HG02852 (cell line): ENCODE data around the gene FOSL2.

Source experiments
- ATAC-seq: cut with Tn5 transposase; IDR thresholded peaks from one replicate; pipeline ENCODE4 v1.9.1; 2021; ENCODE audit warnings: mild to moderate bottlenecking, moderate library complexity; ENCODE audit not compliant: unreplicated experiment

Gene FOSL2

DNA sequence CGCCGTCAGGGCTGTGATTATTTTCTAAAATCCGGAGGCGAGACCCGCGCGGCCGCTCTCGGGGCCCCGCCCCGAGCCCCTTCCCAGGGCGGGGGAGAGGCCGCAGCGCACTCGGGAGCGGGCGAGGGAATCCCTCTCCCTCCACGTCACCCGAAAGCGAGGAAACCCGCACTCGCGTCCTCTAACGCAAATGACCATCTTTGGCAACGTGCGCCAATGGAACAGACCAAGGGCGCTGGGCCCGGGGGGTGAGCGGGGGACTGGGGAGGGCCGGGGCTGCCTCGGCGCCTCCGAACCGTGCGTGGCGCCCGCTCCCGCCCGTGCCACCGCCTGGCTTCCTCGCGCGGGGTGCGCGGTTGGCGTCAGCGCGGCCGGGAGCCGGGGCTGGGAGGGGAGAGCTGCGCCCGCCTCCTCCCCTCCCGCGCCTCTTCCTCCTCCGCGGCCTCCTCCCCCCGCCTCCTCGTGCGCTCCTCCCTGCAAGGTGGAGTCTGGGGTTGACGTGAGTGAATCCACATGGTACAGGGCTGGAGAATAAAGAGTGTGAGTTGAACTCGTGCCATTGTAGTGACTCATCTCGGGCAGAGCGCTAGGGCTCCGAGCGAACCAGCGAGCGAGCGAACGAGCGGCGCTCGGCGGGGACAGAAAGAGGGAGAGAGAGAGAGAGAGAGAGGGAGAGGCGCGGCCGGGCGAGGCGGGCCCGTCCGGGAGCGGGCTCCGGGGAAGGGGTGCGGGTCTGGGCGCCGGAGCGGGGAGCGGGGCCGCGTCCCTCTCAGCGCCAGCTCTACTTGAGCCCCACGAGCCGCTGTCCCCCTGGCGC is at the start of gene FOSL2:
Gene FOSL2 (plus strand): TSS at position 562 of the 817 bp plus-strand sequence. CDS start 863 bp downstream, outside the sequence.
- peak; percentile 79 for ATAC-seq

DNA sequence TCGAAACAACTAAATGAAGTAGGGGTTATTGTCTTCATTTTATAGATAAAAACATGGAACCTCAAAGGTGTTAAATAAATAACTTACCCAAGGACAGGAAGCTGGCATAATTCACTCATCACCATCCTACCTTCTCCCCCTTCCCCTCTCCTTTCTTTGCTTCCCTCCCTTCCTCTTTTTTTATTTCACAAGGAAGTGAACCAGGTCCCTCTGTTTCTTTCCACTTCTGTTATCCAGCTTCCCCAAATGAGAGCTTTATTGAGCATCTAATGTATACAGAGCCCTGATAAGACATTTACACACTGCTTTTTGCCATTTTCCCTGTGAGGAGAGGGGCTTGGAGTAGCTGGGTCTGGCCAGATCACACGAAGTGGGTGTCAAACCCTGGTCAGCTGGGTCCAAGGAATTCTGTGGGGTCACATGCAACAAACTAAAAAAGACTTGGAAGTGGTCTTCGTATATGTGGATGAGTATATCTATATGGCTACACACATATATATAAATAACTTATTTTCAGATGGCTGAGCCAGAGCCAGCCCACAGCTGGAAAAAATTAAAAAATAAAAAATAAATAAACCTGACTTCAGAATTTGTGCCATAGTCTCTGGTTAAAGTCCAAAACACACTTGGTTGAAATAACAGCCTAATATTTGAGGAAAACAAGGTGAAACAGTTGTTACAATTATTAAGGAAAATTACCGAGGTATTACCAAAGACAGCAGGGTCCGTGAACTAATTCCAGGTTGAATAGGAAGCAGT is 49.3 kb upstream of the FOSL2 start:
- ATAC-seq: no peak

- no peak for ATAC-seq
Measured at GRCh38 chr2:28343971-28344715, 48.5 kb upstream of the FOSL2 start.

GRCh38 chr2:28344756-28345373 is 47.8 kb upstream of the FOSL2 start:
- no peak for ATAC-seq

- ATAC-seq: no peak
Measured at GRCh38 chr2:28345619-28346018, 47.0 kb upstream of the FOSL2 start.

DNA sequence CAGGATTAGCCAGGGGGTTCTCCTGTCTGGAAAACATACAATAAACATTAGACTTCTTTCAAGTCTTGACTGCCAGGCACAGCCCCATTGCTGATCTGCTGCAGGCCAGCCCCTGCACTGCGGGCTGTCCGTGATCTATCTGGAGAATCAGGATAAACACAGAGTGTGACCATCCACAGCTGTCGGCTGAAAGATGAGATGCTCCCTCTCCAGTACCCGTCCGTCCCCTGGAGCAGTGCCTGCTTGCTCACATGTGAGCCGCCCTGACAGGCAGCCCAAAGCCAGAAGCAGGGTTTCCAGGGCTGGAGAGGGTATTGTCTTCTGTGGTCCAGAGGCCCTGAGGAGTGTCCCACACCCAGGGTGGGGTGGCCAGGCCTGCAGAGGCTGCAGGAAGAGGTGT is 46.1 kb upstream of the FOSL2 start:
- ATAC-seq: no peak

- ATAC-seq: no peak
Measured at GRCh38 chr2:28347193-28347592, 45.5 kb upstream of the FOSL2 start.

GRCh38 chr2:28347596-28347995 is 45.1 kb upstream of the FOSL2 start:
- ATAC-seq: no peak

- no peak for ATAC-seq
Measured at GRCh38 chr2:28348149-28348567, 44.5 kb upstream of the FOSL2 start.

- no peak for ATAC-seq
Measured at GRCh38 chr2:28348921-28349320, 43.7 kb upstream of the FOSL2 start.

DNA sequence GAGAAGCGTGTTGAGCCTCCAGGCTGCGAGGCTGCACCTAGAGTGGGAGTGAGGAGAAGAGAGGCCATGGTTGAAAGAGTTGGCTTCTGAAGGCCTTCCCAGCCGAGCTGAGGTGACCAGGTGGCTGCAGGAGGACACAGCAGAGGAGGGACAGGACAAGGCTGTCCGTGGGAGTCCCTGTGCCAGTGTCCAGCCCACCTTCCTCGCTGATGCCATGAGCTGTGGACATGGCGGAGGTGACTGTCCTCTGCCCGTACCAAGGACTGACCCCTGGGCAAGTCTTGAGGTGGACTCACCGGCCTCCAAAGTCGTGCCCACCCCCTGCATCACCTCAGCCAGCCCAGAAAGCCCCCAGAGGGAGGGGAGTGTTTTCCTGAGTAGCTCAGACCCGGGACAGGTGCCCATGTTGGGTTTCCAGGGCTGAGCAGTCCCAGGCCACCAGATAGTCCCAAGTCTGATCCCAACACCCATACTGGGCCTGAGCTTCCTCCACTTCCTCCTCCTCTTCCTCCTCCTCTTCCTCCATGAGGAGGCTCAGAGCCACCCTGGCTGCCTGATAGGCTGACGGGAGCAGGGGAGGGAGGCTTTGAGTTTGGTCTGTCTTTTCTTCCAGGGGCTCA is 43.0 kb upstream of the FOSL2 start:
- no peak for ATAC-seq

GRCh38 chr2:28350196-28350595 is 42.5 kb upstream of the FOSL2 start:
- ATAC-seq: no peak

DNA sequence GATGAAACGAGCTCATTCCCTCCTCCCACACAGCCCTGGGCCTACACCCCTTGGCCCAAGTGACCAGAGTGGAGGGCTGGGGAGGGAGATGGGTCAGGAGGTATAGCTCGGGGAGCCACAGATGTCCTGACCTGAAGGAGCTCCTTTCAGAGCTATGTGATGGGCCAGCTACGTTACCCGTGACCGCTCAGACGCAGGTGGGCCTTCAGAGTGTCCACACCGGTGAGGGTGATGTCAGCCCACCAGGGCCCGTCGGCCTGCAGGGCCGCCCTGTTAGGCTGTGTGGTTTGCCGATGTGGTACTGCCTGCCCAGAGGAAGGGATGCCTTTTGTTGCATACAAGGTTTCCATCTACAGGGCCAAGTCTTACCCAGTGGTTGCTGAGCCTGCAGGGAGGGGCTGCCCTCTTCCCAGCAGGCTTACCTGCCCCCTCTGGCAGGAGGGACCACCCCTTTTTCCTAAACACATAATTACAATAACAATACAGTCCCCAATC is 41.8 kb upstream of the FOSL2 start:
- ATAC-seq: no peak

GRCh38 chr2:28351621-28352020 is 41.0 kb upstream of the FOSL2 start:
- ATAC-seq: no peak

DNA sequence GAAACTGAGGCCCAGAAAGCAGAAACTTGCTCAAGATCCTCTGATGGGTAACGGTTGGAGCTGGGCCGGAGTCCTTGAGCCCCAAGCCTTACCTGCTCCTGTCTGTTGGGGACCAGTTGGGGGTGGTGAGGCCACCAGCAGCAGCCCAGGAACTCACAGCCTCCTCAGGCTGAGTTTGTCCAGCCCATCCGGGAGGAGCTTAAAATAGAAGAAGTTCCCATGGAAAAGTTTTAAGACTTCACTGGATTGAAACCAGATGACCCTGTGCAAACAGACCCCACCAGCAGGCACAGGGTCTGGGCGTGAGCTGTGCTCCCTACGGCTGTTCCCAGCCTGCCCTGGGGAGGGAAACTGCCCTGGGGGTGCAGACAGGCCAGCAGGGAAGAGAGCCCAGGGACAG is 40.6 kb upstream of the FOSL2 start:
- no peak for ATAC-seq

GRCh38 chr2:28352610-28353195 is 40.0 kb upstream of the FOSL2 start:
- ATAC-seq: no peak

DNA sequence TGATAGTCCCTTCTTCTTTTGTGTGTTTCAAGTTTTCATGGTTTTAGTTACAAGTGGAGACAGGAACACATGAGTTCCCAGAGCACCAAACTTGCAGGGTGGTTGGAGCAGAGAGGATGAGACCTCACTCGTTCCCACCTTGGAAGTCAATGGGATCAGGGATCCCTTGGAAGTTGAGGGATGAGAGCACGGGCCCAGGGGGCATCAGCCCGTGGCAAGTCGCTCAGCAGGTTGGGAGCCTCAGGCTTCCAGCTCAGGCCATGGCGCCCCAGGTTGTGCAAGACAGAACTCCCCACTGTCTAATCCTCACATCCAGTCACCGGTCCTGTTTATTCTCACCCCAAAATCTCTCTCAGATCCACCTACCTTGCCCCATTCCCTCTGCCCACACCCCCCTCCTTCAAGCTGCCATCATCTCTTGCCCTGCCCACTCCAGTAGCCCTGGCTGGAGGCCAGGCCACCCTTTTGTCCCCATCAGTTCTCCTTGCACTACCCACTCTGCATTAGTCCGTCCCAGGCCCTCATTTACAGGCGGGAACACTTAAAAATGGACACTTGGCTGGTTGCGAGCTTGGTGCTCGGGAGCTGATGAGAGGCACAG is 37.6 kb upstream of the FOSL2 start:
- ATAC-seq: no peak

GRCh38 chr2:28355521-28356094 is 37.0 kb upstream of the FOSL2 start:
- ATAC-seq: no peak
